MM.1S (cell line): ENCODE results near the gene MAT2A.

ENCODE experiments used
- CTCF ChIP-seq: fragments of 300-600 bp; sonication (generic); IDR thresholded peaks from 2 replicates; pipeline ENCODE4 v1.5.1; 2016; ENCODE audit warnings: antibody characterized with exemption, low read length, mixed read lengths
- EZH2 ChIP-seq: fragments of 300-600 bp; sonication (generic); optimal IDR thresholded peaks from 2 replicates; pipeline ENCODE3; 2017; ENCODE audit warnings: low read depth, mild to moderate bottlenecking, antibody characterized with exemption, low read length, mixed read lengths
- EZH2phosphoT487 ChIP-seq: fragments of 300-600 bp; sonication (generic); IDR thresholded peaks from 2 replicates; pipeline ENCODE4 v1.6.1; 2018; ENCODE audit warnings: antibody characterized with exemption, low read length

- TF ChIP-seq CTCF (no peak), EZH2 (no peak), EZH2phosphoT487 (no peak)
Observed at GRCh38 chr2:85525029-85525428, 13.9 kb upstream of the MAT2A start.
